Ascending aorta (tissue), 2 donors: ENCODE measurements around the gene KCMF1. TPM values are rescaled to one million over a fixed set of nuclear protein-coding genes. Genes with fewer than 3 reads are reported as not detected.

Experiments
- DNase-seq, 2 donors: peaks; one replicate each; pipeline ENCODE4 v3.0.0-alpha.2; 2019; ENCODE audit warnings: low spot score in 2 of 2
- H3K27ac ChIP-seq, 2 donors: fragments of 200-600 bp; sonication (generic); one replicate each; pipeline ENCODE4 v1.5.1; 2016 to 2017; ENCODE audit warnings: mild to moderate bottlenecking in 1 of 2
- H3K27me3 ChIP-seq: fragments of 200-600 bp; sonication (generic); one replicate; pipeline ENCODE4 v1.5.1; 2017
- H3K36me3 ChIP-seq, 2 donors: fragments of 200-600 bp; sonication (generic); one replicate each; pipeline ENCODE4 v1.5.1; 2016
- H3K4me1 ChIP-seq, 2 donors: fragments of 200-600 bp; sonication (generic); one replicate each; pipeline ENCODE4 v1.5.1; 2016 to 2017; ENCODE audit warnings: mild to moderate bottlenecking in 1 of 2
- H3K4me3 ChIP-seq, 2 donors: fragments of 200-600 bp; sonication (generic); one replicate each; pipeline ENCODE4 v1.5.1; 2016 to 2017; ENCODE audit warnings: mild to moderate bottlenecking in 1 of 2
- H3K9me3 ChIP-seq, 2 donors: fragments of 200-600 bp; sonication (generic); one replicate each; pipeline ENCODE4 v1.5.1; 2016
- intact Hi-C: fragments of 100-400 bp; cut with DNase I; formaldehyde crosslinking; loops from one replicate; pipeline ENCODE4 v1.15.1; 2023
- total RNA-seq: library from RNA; depleted of rRNA; stranded (reverse); fragments of >200 nt; gene quantifications from one replicate; pipeline ENCODE4 v1.1.0, GENCODE V29; 2016
- TF ChIP-seq, protein P1 (sequence below), 3 experiments: fragments of 200-600 bp in 2 of 3; fragments of 450-650 bp in 1 of 3; sonication (generic) in 2 of 3; IDR thresholded peaks; one replicate each; pipeline ENCODE4 v1.5.1; 2016 to 2019; ENCODE audit warnings: antibody characterized with exemption in 3 of 3, mild to moderate bottlenecking in 1 of 3, moderate library complexity in 1 of 3

KCMF1 gene
- total RNA-seq, 1 donor from 2014 or later = 14.4 TPM

DNA sequence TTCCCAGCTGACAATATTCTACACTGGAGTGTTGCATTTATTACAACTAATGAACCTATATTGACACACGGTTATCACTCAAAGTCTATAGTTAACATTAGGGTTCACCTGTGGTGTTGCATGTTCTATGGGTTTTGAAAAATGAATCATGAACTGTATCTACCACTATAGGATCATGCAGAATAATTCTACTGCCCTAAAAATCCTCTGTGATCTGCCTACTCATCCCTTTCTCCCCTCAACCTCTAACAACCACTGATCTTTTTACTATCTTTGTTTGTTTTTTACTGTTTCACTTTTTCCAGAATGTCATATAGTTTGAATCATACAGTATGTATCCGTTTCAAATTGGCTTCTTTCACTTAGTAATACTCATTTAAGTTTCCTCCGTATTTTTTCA is 114.6 kb downstream of the KCMF1 start:
- Histone ChIP-seq H3K36me3 (no peaks in the 10 kb centered on the region), H3K9me3 (peaks cover 0 to 3% of the 10 kb centered on the region in 2 donors), H3K4me1 (no peaks in the 10 kb centered on the region), H3K27me3 (no peaks in the 10 kb centered on the region), H3K27ac (no peak overlapping the region), H3K4me3 (no peak overlapping the region)
- intact Hi-C loops = no loop called here
- TF ChIP-seq, protein P1, sequence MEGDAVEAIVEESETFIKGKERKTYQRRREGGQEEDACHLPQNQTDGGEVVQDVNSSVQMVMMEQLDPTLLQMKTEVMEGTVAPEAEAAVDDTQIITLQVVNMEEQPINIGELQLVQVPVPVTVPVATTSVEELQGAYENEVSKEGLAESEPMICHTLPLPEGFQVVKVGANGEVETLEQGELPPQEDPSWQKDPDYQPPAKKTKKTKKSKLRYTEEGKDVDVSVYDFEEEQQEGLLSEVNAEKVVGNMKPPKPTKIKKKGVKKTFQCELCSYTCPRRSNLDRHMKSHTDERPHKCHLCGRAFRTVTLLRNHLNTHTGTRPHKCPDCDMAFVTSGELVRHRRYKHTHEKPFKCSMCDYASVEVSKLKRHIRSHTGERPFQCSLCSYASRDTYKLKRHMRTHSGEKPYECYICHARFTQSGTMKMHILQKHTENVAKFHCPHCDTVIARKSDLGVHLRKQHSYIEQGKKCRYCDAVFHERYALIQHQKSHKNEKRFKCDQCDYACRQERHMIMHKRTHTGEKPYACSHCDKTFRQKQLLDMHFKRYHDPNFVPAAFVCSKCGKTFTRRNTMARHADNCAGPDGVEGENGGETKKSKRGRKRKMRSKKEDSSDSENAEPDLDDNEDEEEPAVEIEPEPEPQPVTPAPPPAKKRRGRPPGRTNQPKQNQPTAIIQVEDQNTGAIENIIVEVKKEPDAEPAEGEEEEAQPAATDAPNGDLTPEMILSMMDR (IDR thresholded peaks at IDR 0.05) = no peak
- no peak for DNase-seq

DNA sequence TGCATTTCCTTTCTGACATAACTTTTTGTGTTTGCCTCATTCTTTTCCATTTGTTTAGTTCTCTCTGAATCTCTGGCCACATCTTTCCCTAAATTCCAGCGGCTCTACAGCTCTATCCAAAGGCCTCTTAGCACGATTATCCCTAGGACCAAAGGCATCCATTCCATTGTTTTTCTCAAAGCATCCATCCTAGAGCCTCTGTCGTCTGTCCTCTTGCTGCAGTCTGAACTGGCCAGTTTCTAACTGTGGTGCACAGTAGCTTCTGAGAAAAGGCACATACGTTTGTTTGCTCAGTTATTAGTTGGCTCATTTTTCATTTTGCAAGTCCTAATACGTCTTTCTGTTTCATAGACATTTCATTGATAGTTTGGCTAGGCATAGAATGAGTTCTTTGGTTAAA is 116.6 kb downstream of the KCMF1 start:
- Histone ChIP-seq H3K9me3 (peaks cover 0 to 3% of the 10 kb centered on the region in 2 donors), H3K4me1 (no peaks in the 10 kb centered on the region), H3K27ac (no peak overlapping the region), H3K36me3 (no peaks in the 10 kb centered on the region), H3K4me3 (no peak overlapping the region), H3K27me3 (no peaks in the 10 kb centered on the region)
- no peak for DNase-seq
- TF ChIP-seq, protein P1 (IDR thresholded peaks at IDR 0.05) = no peak
- intact Hi-C loops = no loop called here

DNA sequence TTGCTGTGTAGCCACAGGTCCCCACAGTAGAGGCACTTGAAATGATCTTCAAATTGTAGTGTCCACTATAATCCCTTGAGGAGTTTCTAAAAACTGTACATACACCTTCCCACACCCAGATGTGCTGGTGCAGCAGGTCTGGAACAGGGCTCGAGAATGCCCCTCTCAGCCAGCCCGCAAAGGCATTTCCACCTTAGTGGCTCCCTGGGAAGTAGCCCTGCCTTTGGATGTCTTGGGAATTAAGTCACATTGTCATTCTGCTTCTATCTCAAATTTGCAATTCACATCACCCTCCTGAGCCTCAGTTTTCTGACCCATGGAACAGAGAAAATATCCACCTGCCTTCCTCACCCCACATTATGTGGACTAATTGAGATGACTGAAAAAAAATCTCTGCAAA is 118.0 kb downstream of the KCMF1 start:
- TF ChIP-seq, protein P1 (IDR thresholded peaks at IDR 0.05) = no peak
- Histone ChIP-seq H3K27me3 (no peaks in the 10 kb centered on the region), H3K9me3 (no peaks in the 10 kb centered on the region), H3K36me3 (no peaks in the 10 kb centered on the region), H3K4me1 (no peaks in the 10 kb centered on the region), H3K27ac (no peak overlapping the region), H3K4me3 (no peak overlapping the region)
- no peak for DNase-seq
- intact Hi-C loops = no loop called here

DNA sequence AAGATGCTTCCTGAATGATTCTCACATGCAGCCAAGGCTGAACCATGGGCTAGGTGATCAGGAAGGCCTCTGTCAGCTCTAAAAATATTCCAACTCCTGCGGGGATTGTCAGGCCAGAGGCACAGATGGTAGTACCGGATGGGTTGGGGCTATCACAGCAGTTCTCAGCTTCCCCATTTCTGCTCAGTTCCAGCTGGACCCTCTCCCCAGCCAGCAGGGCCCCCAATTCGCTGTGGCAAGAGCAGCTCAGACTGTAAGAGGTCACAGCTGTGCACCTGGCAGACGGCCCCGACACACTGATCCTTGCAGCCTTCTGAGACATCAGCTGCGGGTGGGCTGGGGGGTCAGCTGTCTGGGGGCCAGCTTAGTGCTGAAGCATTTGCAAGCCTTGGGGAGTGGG is 118.6 kb downstream of the KCMF1 start:
- Histone ChIP-seq H3K27me3 (no peaks in the 10 kb centered on the region), H3K27ac (no peak overlapping the region), H3K4me3 (no peak overlapping the region), H3K9me3 (no peaks in the 10 kb centered on the region), H3K4me1 (no peaks in the 10 kb centered on the region), H3K36me3 (no peaks in the 10 kb centered on the region)
- DNase-seq = no peak
- intact Hi-C loops = no loop called here
- TF ChIP-seq, protein P1 (IDR thresholded peaks at IDR 0.05) = no peak

DNA sequence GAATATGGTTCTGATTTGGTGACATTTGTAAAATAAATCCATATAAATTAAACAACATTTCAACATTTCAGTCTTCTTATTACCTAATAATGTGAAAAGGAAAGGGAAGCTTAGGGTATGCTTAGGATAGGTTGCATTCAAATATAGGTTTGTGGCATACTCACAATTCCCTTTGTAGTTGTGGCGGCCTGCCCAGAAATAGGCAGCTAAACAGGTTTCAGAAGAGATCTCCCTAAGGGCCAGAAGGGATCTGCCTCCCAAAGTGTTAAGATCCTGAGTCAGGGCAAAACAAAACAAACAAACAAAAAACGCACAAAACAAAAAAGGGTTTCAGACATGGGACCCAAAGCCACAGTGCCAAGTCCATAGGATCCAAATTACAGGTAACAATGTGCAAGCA is 120.9 kb downstream of the KCMF1 start:
- Histone ChIP-seq H3K27ac (no peak overlapping the region), H3K9me3 (no peaks in the 10 kb centered on the region), H3K36me3 (no peaks in the 10 kb centered on the region), H3K27me3 (no peaks in the 10 kb centered on the region), H3K4me3 (no peak overlapping the region), H3K4me1 (no peaks in the 10 kb centered on the region)
- TF ChIP-seq, protein P1 (IDR thresholded peaks at IDR 0.05) = no peak
- no peak for DNase-seq
- intact Hi-C loops = no loop called here

DNA sequence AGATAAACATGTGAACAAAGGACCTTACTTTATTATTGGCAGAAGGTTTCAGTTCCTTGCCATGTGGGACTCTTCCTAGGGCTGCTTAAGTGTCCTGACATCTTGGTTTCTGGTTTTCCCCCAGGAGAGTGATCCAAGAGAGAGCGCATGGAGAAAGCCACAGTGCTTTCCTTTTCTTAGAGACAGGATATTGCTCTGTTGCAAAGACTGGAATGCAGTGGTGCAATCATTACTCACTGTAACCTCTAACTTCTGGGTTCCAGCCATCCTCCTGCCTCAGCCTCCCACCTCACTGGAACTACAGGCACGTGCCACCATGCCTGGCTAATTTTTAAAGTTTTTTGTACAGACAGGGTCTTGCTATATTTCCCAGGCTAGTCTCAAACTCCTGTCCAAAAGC is 124.1 kb downstream of the KCMF1 start:
- Histone ChIP-seq H3K4me3 (no peak overlapping the region), H3K27ac (no peak overlapping the region), H3K27me3 (no peaks in the 10 kb centered on the region), H3K9me3 (no peaks in the 10 kb centered on the region), H3K4me1 (no peaks in the 10 kb centered on the region), H3K36me3 (no peaks in the 10 kb centered on the region)
- intact Hi-C loops = no loop called here
- TF ChIP-seq, protein P1 (IDR thresholded peaks at IDR 0.05) = no peak
- DNase-seq = no peak
